PC-9 (cell line): Measurements from ENCODE around the gene CD2.

Source experiments
- CTCF ChIP-seq: fragments of 200-600 bp; sonication (generic); conservative IDR thresholded peaks from 2 replicates; pipeline ENCODE4 v1.6.1; 2017; ENCODE audit warnings: mixed run types, antibody characterized with exemption, mild to moderate bottlenecking, moderate library complexity
- EZH2 ChIP-seq: fragments of 200-600 bp; sonication (generic); IDR thresholded peaks from 2 replicates; pipeline ENCODE4 v1.8.0; 2017; ENCODE audit warnings: antibody characterized with exemption, low read depth

- no peak for TF ChIP-seq EZH2
- TF ChIP-seq CTCF, result no peak
Observed at GRCh38 chr1:116794804-116795481, 40.7 kb downstream of the CD2 start.
